Uterus (tissue), 2 donors: ENCODE data around the gene BCORL1.

Source experiments
- POLR2A ChIP-seq, 2 donors: fragments of 450-650 bp; IDR thresholded peaks; one replicate each; pipeline ENCODE4 v1.6.1; 2016; ENCODE audit warnings: antibody characterized with exemption in 2 of 2, mild to moderate bottlenecking in 1 of 2, moderate library complexity in 1 of 2
- TF ChIP-seq, protein P1 (sequence below), 4 experiments: fragments of 200-600 bp in 2 of 4; fragments of 450-650 bp in 2 of 4; sonication (generic) in 2 of 4; IDR thresholded peaks; one replicate each; pipeline ENCODE4 v1.5.1; 2016 to 2019; ENCODE audit warnings: antibody characterized with exemption in 4 of 4, mild to moderate bottlenecking in 2 of 4, moderate library complexity in 1 of 4

DNA sequence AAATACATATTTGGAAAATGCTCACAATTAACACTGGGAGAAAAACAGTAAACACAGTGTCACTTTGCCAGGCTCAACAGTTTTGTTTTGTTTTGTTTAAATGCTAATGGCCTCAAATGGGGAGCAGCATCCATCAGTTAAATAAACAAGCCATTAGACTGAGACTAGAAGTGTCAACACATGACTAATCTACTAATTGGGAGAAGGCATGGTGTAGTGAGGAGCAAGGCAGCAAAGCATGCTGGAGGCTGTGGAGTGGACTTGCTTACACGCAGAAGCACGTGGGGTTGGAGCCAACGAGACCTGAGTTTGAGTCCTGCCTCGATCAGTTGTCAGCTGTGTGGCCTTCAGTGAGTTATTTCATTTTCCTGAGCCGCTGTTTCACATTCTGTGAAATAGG lies 47.5 kb upstream of the BCORL1 start:
- TF ChIP-seq, protein P1, sequence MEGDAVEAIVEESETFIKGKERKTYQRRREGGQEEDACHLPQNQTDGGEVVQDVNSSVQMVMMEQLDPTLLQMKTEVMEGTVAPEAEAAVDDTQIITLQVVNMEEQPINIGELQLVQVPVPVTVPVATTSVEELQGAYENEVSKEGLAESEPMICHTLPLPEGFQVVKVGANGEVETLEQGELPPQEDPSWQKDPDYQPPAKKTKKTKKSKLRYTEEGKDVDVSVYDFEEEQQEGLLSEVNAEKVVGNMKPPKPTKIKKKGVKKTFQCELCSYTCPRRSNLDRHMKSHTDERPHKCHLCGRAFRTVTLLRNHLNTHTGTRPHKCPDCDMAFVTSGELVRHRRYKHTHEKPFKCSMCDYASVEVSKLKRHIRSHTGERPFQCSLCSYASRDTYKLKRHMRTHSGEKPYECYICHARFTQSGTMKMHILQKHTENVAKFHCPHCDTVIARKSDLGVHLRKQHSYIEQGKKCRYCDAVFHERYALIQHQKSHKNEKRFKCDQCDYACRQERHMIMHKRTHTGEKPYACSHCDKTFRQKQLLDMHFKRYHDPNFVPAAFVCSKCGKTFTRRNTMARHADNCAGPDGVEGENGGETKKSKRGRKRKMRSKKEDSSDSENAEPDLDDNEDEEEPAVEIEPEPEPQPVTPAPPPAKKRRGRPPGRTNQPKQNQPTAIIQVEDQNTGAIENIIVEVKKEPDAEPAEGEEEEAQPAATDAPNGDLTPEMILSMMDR (IDR thresholded peaks at IDR 0.05) = no peak
- TF ChIP-seq POLR2A (IDR thresholded peaks at IDR 0.05) = no peak
